ENCODE data around the gene TSPO. TPM values are rescaled to one million over a fixed set of nuclear protein-coding genes. Genes with fewer than 3 reads are reported as not detected.

Gene TSPO
- polyA plus RNA-seq, 1 donor (not counting 4 experiments of a cell fraction or from before 2014, with no cell fraction given) = 139 TPM

DNA sequence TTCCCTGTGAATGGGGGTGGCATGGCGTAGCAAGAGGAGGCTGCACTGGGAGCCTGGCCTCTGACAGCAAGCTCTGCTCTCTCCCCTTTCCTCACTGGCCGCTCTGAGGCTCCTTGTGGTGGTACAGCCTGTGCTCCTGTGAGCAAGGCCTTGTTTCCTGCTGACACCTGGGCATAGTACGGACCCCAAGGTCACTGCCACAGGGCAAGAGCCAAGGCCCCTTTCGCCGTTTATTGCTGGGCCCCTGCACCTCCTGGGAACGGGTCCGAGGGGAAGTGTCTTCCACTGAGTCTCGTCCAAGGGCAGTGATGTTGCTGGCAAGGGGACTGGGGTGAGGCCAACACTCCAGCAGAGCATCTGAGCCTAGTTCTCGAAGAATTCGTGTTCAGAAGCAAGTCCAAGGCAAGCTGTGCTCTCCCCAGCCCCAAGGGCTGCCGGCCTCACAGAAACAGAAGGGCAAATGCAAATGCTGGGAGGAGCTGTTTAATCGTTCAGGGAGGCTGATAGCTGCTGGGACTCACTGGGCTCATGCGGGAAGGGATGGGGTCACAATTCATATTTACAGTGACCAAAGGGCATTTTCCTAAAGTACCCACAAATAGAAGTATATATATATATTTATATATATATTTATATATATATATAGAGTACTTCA lies 51.5 kb downstream of the TSPO start:
- no peak overlapping the region for H3K9ac ChIP-seq (ENCODE audit: control insufficient read depth, extremely low read depth, insufficient read depth, low read length)

DNA sequence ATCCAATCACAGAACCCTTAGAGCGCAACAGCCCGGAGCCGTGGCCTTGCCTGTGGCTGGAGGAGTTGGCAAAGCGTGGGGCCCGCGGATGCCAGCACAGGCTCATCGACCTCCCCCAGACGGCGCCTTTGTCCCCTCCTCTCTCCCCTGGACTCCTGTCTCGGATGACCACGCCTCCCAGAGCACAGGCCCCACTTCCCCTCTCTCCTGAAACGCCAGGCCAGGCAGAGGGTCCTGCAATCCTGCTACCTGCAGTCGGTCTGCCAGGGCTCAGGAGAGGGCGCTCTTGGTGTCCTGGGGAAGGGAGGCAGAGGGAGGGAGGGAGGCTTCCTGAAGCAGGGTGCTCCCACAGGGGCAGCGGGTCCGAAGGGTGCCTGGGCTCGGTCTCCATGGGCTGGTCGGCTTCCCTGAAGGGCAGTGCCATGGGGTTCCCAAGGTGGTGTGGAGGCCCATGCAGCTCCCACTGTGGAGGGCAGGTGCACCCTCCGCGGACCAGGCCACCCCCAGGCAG lies 52.2 kb downstream of the TSPO start:
- Histone ChIP-seq H3K9me3 (ENCODE audit: control insufficient read depth, low read depth, low read length) (no peaks in the 10 kb centered on the region), H3K79me2 (ENCODE audit: control insufficient read depth, insufficient read depth, low read length) (no peaks in the 10 kb centered on the region), H3K9me1 (ENCODE audit: control insufficient read depth, extremely low read depth, insufficient read depth, low read length) (no peaks in the 10 kb centered on the region), H2AFZ (ENCODE audit: control insufficient read depth, low read length) (no peak overlapping the region), H3K4me3 (ENCODE audit: control insufficient read depth in 2 of 3, extremely low read depth in 1 of 3, insufficient read depth in 2 of 3, low read depth in 1 of 3, low read length in 3 of 3) (no peak overlapping the region), H3K27me3 (ENCODE audit: control insufficient read depth, extremely low read depth, insufficient read depth, low read length) (peaks cover 16% of the 10 kb centered on the region), H3K36me3 (ENCODE audit: control insufficient read depth in 2 of 2, extremely low read depth in 1 of 2, insufficient read depth in 2 of 2, low read length in 2 of 2) (no peaks in the 10 kb centered on the region), H3K4me1 (ENCODE audit: control insufficient read depth, extremely low read depth, insufficient read depth, low read length) (no peaks in the 10 kb centered on the region), H3K4me2 (ENCODE audit: control insufficient read depth, extremely low read depth, insufficient read depth, low read depth, low read length) (no peak overlapping the region), H3K27ac (ENCODE audit: control insufficient read depth, insufficient read depth, low read length) (no peak overlapping the region), H3K9ac (ENCODE audit: control insufficient read depth, extremely low read depth, insufficient read depth, low read length) (no peak overlapping the region), H4K20me1 (ENCODE audit: control insufficient read depth, extremely low read depth, insufficient read depth, low read length) (no peaks in the 10 kb centered on the region)
- dilution Hi-C loops (cut with MboI; ENCODE audit: extremely low pct_ligation_motif_present, low sequenced_read_pairs) = no loop called here
- TF ChIP-seq, protein P1, sequence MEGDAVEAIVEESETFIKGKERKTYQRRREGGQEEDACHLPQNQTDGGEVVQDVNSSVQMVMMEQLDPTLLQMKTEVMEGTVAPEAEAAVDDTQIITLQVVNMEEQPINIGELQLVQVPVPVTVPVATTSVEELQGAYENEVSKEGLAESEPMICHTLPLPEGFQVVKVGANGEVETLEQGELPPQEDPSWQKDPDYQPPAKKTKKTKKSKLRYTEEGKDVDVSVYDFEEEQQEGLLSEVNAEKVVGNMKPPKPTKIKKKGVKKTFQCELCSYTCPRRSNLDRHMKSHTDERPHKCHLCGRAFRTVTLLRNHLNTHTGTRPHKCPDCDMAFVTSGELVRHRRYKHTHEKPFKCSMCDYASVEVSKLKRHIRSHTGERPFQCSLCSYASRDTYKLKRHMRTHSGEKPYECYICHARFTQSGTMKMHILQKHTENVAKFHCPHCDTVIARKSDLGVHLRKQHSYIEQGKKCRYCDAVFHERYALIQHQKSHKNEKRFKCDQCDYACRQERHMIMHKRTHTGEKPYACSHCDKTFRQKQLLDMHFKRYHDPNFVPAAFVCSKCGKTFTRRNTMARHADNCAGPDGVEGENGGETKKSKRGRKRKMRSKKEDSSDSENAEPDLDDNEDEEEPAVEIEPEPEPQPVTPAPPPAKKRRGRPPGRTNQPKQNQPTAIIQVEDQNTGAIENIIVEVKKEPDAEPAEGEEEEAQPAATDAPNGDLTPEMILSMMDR (optimal IDR thresholded peaks at IDR 0.05 in 1 of 3, IDR thresholded peaks at IDR 0.05 in 1 of 3, conservative IDR thresholded peaks at IDR 0.05 in 1 of 3; ENCODE audit: extremely low read depth in 1 of 3, insufficient read depth in 2 of 3, low read length in 3 of 3) = no peak
- no peak for TF ChIP-seq EZH2 (IDR thresholded peaks at IDR 0.05; ENCODE audit: low read length)
- FAIRE-seq (no peak), DNase-seq (ENCODE audit: low read depth, low spot score) (no peak)

More for the DNA sequence above, 51.5 kb downstream of the TSPO start:
- Histone ChIP-seq H3K27me3 (ENCODE audit: control insufficient read depth, extremely low read depth, insufficient read depth, low read length) (peaks cover 15% of the 10 kb centered on the region), H3K79me2 (ENCODE audit: control insufficient read depth, insufficient read depth, low read length) (no peaks in the 10 kb centered on the region), H3K27ac (ENCODE audit: control insufficient read depth, insufficient read depth, low read length) (no peak overlapping the region), H3K9me3 (ENCODE audit: control insufficient read depth, low read depth, low read length) (no peaks in the 10 kb centered on the region), H3K4me3 (ENCODE audit: control insufficient read depth in 2 of 3, extremely low read depth in 1 of 3, insufficient read depth in 2 of 3, low read depth in 1 of 3, low read length in 3 of 3) (no peak overlapping the region), H3K4me1 (ENCODE audit: control insufficient read depth, extremely low read depth, insufficient read depth, low read length) (no peaks in the 10 kb centered on the region), H3K36me3 (ENCODE audit: control insufficient read depth in 2 of 2, extremely low read depth in 1 of 2, insufficient read depth in 2 of 2, low read length in 2 of 2) (no peaks in the 10 kb centered on the region), H4K20me1 (ENCODE audit: control insufficient read depth, extremely low read depth, insufficient read depth, low read length) (no peaks in the 10 kb centered on the region), H2AFZ (ENCODE audit: control insufficient read depth, low read length) (no peak overlapping the region), H3K4me2 (ENCODE audit: control insufficient read depth, extremely low read depth, insufficient read depth, low read depth, low read length) (no peak overlapping the region), H3K9me1 (ENCODE audit: control insufficient read depth, extremely low read depth, insufficient read depth, low read length) (no peaks in the 10 kb centered on the region)
- dilution Hi-C loops (cut with MboI; ENCODE audit: extremely low pct_ligation_motif_present, low sequenced_read_pairs) = no loop called here
- DNase-seq (ENCODE audit: low read depth, low spot score) = no peak
- TF ChIP-seq EZH2 (IDR thresholded peaks at IDR 0.05; ENCODE audit: low read length) = no peak
- TF ChIP-seq, protein P1 (optimal IDR thresholded peaks at IDR 0.05 in 1 of 3, IDR thresholded peaks at IDR 0.05 in 1 of 3, conservative IDR thresholded peaks at IDR 0.05 in 1 of 3; ENCODE audit: extremely low read depth in 1 of 3, insufficient read depth in 2 of 3, low read length in 3 of 3) = no peak
- no peak for FAIRE-seq
